NCI-H146 (cell line): Measurements from ENCODE around the gene RNF128.

Experiments
- DNase-seq: peaks from one replicate; lab custom pipeline; 2025; lab: John Stamatoyannopoulos, UW

Gene RNF128, protein sequence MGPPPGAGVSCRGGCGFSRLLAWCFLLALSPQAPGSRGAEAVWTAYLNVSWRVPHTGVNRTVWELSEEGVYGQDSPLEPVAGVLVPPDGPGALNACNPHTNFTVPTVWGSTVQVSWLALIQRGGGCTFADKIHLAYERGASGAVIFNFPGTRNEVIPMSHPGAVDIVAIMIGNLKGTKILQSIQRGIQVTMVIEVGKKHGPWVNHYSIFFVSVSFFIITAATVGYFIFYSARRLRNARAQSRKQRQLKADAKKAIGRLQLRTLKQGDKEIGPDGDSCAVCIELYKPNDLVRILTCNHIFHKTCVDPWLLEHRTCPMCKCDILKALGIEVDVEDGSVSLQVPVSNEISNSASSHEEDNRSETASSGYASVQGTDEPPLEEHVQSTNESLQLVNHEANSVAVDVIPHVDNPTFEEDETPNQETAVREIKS

DNA sequence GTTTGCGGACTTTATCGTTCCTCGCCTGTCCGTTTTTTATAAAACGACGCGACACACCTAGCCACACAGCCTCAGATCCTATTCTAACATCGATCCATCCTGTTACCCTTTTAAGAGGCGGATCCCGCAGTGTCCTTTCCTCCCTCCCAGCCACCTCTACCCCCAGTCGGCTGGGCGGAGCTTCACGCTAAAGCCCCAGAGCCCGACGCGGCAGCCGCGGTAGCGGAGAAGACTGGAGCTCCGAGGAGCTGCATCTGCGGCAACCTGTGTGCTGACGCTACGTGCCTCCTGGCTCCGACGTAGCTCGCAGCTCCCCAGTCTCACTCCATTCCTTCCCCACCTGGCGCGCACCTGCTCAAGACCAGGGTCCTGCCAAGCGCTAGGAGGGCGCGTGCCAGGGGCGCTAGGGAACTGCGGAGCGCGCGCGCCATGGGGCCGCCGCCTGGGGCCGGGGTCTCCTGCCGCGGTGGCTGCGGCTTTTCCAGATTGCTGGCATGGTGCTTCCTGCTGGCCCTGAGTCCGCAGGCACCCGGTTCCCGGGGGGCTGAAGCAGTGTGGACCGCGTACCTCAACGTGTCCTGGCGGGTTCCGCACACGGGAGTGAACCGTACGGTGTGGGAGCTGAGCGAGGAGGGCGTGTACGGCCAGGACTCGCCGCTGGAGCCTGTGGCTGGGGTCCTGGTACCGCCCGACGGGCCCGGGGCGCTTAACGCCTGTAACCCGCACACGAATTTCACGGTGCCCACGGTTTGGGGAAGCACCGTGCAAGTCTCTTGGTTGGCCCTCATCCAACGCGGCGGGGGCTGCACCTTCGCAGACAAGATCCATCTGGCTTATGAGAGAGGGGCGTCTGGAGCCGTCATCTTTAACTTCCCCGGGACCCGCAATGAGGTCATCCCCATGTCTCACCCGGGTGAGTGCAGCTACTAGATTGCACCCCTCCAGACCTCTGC lies at the start of gene RNF128:
Gene RNF128 (plus strand): TSS at position 217 of the 953 bp plus-strand sequence. CDS start 213 bp downstream, at position 430.
- peak; percentile 48 for DNase-seq

DNA sequence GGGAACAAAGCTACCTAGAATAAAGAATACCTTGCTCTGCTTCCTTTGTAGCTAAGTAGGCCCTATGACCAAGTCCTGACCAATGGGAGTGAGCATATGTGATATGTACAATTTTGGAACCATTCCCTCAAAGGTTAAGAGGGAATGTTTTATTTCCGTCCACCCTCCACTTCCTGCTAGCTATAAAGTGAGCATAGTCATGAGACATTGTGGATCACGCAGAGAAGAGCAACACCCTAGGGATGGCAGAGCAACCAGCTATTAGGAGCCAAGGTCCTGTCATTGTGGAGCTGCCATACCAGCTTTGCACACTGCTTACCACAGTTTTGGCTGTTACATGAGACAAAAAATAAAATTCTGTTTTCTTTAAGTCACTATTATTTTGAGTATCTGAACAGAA lies 45.8 kb upstream of the RNF128 start:
- DNase-seq = no peak

DNA sequence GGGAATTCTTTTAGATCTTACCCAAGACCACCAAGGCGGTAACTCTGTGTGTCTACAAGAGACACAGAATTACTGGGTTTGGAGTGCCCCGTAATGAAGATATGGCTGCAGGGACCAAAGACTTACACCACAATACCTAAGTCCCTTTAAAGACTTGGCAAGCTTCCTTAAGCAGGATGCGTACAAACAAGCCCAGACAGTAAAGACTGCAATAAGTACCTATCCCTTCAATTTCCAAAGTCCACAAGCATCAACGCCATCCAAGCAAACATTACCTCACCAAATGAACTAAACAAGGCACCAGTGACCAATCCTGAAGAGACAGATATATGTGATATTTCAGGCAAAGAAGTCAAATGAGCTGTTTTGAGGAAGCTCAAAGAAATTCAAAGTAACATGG lies 42.3 kb upstream of the RNF128 start:
- no peak for DNase-seq

DNA sequence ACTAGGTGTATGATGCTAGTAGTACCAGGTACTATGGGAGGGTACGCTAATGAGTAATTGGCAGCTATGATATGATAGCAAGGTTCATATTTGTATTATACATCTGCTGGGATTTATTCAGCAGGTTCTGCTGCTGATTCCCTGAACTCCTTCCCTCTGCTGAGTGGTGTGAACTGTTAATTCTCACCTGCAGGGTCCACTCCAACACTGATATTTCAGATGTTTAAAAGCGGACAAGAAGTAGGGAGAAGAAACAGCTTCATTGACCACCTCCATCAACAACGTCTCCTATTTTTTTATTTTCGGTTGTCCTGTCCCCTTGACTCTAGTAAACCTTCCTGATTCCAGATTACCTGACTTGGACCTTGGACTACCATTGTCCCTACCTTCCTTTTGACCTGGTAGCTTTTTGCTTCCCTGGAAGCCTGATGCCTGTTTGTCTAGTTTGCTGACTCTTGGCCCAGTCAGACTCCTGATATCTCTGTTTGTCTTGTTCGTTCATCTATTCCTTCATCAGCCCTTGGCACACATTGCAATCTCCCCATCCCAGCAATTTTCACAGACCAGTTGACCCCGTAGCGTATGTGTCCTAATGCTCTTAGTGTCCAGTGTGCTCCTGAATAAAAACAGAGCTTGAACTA lies 34.0 kb upstream of the RNF128 start:
- DNase-seq = no peak

DNA sequence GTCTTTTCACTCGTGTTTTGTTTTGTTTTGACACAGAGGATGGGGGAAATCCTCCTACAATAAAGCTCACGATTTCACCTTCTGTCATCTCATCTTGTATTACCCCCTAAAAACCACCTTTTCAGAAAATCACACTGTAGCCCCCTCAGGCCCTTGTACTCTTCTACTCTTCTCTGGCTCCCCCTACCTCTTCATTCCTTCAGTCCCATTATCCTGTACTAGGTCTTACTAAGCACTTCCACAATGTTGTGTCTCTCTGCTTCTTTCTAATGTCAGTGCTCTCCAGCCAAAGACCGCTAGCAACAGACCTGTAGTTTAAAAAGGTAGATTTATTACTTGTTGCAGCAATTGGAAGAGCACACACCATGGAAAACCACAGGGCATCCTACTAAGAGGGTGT lies 30.0 kb upstream of the RNF128 start:
- no peak for DNase-seq

DNA sequence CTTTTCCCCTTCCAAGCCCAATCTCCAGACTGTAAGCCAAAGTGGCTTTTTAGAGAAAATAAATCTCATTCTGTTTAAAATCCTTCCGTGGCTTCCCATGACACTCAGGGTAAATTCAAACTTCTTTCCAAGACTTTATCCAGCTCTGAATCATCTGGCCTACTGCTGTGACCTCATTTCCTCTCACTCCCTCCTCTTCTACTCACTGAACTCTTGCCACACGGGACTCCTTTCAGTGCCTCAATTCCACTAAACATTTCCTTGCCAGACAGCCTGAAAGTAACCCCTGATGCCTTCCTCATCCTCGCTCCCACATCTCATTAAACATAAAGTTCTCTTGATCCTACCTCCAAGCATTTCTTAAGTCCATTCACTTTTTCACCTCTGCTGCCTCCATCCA lies 27.8 kb upstream of the RNF128 start:
- no peak for DNase-seq

DNA sequence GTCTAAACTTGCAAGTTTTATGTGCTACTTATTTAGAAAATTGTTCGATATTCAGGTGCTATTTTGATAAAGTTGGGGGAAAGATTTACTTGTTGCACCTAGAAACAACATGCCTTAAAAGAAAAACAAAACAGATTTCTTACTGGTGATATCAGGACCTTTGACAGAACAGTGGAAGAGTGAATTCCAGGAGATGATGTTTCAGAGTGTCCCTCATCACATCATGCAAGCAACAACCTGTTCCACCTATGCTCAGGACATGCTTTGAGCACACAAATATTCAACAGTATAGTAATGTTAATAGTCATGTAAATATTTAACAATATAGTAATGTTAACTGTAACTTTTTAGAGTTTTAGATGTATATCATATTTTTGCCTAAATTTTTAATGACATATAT lies 23.9 kb upstream of the RNF128 start:
- no peak for DNase-seq

DNA sequence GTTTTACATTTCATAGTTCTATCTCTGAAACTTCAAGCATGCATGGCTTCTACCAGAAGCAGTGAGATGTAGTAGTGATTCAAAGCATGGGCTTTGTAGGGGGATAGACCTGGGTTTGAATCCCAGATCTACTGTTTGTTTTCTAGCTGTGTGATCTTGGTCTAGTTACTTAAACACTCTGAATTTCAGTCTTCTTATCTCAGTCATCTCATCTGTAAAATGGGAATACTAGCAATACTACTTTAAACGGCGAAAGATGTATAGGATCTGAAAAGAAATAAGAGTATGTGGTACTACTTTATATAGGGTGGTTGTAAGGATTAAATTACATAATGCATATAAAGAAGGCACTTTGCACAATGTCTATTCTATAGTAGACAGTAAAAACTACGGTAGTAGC lies 20.0 kb upstream of the RNF128 start:
- no peak for DNase-seq

DNA sequence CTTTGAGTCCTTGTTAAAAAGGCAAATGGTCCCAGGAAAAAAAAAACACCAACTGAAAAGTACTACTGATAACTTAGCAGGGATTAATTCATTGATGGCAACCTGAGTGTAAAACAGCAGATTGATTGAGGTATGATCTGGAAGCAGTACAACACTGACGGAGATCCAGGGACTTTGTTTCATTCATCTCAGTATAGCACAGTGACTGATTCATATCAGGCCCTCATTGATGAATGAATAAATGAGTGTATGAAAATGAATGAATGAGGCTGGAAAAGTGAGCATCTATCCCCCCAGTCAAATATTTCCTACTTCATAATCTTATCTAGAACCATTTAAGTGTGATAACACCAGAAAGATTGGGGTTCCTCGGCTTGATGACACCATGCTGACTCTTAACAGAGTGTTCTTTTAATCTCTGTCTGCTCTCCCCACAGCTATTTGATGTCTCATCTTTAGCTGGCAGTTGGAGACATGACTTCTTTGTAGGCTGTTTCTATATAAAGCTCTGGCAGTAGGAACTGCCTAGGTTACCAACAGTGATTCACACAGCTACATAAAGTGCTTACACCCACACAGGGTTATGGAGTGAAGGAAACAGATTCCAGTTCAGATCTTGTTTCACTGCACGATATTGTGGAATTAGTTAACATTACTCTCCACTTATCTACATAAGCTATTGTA lies 18.6 kb upstream of the RNF128 start:
- DNase-seq = no peak

DNA sequence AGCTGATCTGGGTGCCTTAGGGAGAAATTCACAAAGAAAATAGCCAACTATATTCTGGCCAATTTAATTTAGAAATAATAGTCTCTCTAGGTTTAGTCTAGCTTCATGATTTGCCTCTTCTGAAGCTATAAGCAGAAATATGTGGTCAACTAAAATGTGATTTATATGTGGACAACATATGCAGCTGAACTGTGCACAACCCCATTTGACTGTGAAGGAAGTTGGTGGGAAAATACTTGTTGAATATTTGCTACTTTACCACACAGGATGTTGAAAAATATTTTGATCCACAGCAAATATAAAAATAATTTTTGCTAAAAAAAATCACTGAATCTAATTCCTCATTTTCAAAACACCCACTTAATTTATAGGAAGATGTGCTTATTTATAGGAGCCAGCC lies 15.7 kb upstream of the RNF128 start:
- no peak for DNase-seq

DNA sequence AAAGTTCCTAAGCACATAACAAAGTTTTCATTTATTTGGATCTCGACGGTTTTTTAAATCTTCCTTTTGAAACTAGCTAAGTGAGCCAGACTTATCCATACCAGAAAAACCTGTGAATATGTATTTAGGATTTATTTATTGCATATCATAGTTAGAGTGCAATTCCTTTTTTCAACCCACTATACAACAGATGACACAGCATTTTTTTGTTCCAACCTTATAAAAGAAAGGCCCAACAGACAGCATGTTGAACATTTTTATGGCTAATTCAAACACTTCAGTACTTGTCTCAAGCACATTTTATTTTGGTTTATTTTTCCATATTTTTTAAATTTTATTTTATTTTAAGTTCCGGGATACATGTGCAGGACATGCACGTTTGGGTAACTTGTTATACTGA lies 15.1 kb upstream of the RNF128 start:
- no peak for DNase-seq

DNA sequence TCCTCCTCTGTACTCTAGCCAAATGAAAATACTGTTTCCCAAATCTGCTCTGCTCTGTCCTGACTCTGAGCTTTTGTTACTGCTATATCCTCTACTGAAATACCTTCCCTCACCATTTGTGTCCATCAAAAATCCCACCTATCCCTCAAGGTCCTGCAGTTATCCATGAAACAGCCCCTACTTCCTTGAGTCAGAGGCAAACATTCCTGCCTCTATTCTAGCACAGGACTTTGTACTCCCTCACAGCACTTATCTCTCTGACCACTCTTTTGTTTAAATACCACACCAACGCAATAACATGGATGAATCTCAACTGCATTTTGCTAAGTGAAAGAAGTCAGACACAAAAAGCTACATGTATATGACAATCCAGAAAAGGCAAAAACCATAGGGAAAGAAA lies 10.5 kb upstream of the RNF128 start:
- no peak for DNase-seq

DNA sequence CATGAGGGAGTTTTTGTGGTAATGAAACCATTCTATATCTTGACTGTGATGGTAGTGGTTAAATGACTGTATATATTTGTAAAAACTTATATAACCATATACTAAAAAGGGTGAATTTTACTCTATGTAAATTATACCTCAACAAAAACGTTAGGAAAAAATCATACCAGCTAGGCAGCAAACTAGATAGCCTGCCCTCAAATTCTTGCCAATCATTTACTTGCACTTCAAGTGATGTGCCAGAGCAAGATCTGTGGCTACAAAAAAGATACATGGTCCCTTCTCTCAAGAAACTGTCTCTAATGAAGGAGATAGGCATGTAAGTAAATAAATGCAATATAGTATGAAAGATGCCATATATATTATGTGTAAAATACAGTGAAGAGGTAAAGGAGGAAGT lies 10.0 kb upstream of the RNF128 start:
- no peak for DNase-seq

DNA sequence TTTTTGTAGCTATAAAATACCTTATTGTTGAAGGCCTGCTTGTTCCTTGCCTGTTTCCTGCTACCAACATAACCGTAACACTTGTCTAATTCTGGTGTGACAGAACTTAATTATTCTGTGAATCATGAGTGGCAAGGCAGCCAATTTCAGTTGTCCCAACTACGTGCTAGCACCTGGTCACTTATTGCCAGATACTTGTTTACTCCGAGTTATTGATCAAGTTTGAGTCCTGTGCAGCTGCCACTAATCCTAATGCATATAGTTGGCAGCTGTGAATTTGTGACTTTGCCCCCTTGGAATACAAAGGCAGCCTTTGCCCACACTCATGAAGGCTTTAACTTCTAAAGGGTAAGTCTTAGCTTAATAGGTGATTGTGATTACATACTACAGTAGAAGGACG lies 7.8 kb upstream of the RNF128 start:
- no peak for DNase-seq

DNA sequence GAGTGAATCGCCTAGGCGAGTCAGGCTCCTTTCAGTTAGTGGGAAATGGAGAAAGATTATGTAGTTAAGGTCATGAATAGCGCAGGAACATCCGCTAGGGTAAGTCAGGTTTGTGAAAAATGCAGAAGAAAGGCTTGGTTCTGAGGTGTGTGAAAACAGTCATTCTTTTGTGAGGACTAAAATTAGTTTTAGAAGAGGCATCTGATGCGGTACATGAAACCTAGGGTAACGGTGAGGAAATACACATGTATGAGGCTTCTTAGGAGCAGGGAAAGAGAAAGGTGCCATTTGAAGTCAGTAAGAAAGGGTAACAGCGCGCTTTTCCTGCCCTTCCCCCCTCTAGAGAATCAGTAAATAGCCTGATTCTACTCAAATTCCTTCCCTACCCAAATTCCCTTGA lies 570 bp upstream of the RNF128 start:
- DNase-seq = no peak

DNA sequence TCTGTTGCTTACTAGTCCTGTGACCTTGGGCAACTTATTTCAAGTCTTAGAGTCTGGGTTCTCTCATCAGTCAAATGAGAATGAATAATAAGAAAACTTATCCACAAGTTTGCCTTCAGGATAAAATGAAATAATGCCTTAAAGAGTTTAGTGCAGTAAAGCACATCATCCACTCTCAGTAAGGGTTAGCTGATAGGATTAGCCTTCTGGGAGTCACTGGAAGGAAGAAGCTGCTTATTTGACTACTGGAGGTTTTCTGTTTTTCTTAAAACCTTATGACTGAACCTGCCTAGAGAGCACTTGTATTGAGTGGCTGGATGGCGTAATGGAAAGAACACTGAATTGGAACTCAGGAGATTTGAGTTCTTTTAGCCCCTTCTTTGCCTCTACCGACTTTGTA lies 1.8 kb downstream of the RNF128 start:
- no peak for DNase-seq

DNA sequence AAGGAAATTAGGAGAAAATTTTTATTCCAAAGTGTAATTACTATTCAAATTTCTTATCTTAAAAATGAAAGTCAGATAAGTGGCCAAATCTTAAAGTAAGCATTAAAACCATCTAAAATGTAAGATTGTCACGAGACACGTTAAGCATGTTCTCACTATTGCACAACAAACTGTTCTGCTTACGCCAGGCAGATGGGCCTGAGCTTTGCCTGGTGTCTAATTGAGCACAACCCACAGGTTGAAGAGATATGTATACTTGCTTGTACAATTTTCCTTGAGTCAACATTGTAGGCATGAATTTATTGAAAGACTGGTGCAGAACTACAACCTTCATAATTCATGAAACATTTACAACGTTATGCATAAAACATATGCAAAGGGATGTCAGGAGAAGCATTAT lies 3.9 kb downstream of the RNF128 start:
- DNase-seq = no peak

DNA sequence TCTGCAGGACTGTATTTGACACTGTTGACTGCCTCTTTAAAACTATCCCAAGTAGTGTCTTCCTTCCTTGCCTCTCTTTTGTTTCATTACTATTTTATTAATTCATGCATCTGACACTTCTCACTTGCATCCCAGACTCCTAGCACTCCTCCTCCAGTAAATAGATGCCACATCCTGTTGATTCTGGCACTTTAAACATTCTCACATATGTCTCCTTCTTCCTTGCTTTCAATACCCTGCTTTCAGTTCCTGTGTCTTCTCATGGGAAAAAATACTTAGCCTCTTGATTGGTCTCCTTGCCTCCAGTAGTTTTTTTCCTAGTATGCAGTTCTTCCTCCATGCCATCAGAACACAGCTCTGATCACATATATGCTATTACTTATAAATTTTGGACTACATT lies 5.1 kb downstream of the RNF128 start:
- no peak for DNase-seq

DNA sequence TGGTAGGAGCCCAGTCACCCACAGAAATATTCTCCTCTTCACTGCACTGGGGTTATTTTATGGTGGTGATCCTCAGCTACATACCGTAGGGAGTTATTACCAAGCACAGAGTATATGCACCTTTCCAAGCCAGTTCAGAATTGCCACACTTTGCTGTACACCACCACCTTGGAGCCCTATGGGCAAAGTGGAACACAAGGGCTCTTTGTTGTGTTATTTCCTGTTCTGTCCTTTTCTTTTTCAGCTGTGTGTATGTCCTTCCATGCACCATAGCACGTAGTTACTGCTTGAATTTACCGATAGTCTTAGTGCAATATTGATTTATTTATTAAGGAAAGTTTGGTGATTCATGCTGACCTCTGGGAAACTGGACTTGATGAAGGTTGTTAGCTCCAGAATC lies 8.3 kb downstream of the RNF128 start:
- no peak for DNase-seq

DNA sequence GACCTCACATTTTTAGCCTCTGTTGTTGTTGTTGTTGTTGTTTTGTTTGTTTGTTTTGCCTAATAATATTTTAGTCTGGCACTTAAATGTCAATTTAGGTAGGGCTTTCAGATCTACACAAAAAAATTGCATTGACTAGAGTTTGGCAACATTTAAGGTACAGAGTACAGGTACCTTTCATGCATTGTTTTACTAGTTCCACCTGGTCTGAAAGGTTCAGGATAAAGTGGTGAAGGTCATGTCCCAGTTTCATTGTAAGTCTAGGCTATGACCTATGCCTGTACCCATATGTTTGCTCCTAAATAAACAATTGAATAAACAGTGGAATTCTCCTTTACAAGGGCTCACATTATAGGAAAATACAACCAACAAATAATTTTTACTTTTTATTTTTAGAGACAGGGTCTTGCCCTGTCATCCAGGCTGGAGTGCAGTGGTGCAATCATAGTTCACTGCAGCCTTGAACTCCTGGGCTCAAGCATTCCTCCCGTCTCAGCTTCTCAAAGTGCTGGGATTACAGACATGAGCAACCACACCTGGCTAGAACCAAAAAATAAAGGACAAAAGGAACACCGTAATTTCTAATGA lies 13.8 kb downstream of the RNF128 start:
- no peak for DNase-seq

DNA sequence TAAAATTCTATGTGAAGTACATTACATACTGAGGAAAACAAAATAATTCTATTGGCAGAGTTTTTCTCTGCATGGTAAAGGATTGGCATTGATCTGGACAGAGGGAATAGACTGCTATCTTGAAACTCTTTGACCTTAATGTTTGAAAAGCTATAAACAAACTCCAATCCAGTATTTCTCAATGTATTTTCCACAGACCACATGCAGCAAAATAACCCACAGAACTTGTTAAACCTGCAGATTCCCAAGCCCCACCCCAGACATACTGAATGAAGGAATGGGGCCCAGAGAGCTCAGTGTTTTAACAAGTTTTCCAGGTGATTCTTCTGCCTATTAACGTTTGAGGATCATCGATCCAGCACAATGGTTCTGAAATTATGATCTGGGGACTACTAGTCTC lies 15.7 kb downstream of the RNF128 start:
- DNase-seq = no peak

DNA sequence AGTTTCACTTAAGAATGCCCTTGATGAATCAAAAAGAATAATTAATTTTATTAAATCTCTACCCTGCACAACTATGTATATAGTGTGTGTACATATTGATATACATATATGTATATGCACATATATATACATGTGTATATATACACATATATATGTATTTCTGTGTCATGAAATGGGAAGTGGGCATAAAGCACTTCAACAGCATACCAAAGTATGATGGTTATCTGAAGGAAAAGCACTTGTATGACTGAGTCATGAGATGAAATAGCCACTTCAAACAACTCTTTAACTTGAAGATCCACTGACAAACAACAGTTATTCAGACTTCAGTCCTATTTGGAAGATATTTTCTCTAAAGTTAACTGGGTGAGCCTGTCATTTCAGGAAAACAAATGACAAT lies 16.3 kb downstream of the RNF128 start:
- no peak for DNase-seq
